Neuron (in vitro differentiated cells): Measurements from ENCODE around the gene HDLBP.
"Not testable (repeated sequence)": the region's sequence is repeated elsewhere in the genome, so short reads cannot be mapped to it uniquely, and the experiment has no call there.

ENCODE experiments used
- H2AFZ ChIP-seq: one replicate; pipeline ENCODE4 v1.6.1; 2013; ENCODE audit warnings: low read depth, mild to moderate bottlenecking, inconsistent platforms, low read length, moderate library complexity
- H3K27me3 ChIP-seq: one replicate; pipeline ENCODE4 v1.6.1; 2013; ENCODE audit warnings: low read length; ENCODE audit not compliant: insufficient read depth
- H3K36me3 ChIP-seq: one replicate; pipeline ENCODE4 v1.6.1; 2013; ENCODE audit warnings: low read length; ENCODE audit not compliant: insufficient read depth
- H3K4me1 ChIP-seq: one replicate; pipeline ENCODE4 v1.6.1; 2013; ENCODE audit warnings: low read length; ENCODE audit not compliant: insufficient read depth
- H3K4me3 ChIP-seq: 2 replicates; pipeline ENCODE4 v1.5.1; 2013; ENCODE audit warnings: mild to moderate bottlenecking, low read length, moderate library complexity
- H3K9me3 ChIP-seq: one replicate; pipeline ENCODE4 v1.6.1; 2013; ENCODE audit warnings: low read length

HDLBP gene

GRCh38 chr2:241323778-241324177 lies 8.3 kb upstream of the HDLBP start:
- no peak overlapping the region for H3K4me3 ChIP-seq
- H3K27me3 ChIP-seq, result no peaks in the 10 kb centered on the region
- no peak overlapping the region for H2AFZ ChIP-seq
- peaks cover 55% of the 10 kb centered on the region for H3K36me3 ChIP-seq
- peaks cover 2% of the 10 kb centered on the region for H3K9me3 ChIP-seq
- H3K4me1 ChIP-seq, result peaks cover 3% of the 10 kb centered on the region

- no peak overlapping the region for H3K4me3 ChIP-seq
- no peak overlapping the region for H2AFZ ChIP-seq
- H3K9me3 ChIP-seq, result peaks cover 2% of the 10 kb centered on the region
- H3K27me3 ChIP-seq, result no peaks in the 10 kb centered on the region
- H3K4me1 ChIP-seq, result peaks cover 20% of the 10 kb centered on the region
- H3K36me3 ChIP-seq, result peaks cover 48% of the 10 kb centered on the region
These were observed 6.4 kb upstream of the HDLBP start for GRCh38 chr2:241321886-241322285.

- Histone ChIP-seq H3K27me3 (no peaks in the 10 kb centered on the region), H3K4me1 (peaks cover 21% of the 10 kb centered on the region), H3K4me3 (no peak overlapping the region), H3K36me3 (peaks cover 40% of the 10 kb centered on the region), H2AFZ (no peak overlapping the region), H3K9me3 (peaks cover 2% of the 10 kb centered on the region)
These were observed 5.6 kb upstream of the HDLBP start for GRCh38 chr2:241321033-241321432.

DNA sequence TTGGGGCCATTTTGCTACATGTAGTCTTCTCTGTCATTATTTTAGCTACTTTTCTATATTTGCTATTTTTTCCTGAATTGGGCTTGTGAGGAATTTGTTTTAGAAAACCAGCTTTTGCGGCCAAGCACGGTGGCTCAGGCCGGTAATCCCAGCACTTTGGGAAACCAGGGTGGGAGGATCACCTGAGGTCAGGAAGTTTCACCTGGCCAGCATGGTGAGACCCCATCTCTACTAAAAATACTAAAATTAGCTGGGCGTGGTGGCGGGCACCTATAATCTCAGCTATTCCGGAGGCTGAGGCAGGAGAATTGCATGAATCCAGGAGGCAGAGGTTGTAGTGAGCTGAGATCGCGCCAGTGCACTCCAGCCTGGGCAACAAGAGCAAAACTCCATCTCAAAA lies 4.9 kb upstream of the HDLBP start:
- peaks cover 34% of the 10 kb centered on the region for H3K36me3 ChIP-seq
- H3K4me3 ChIP-seq, result no peak overlapping the region
- peaks cover 21% of the 10 kb centered on the region for H3K4me1 ChIP-seq
- no peaks in the 10 kb centered on the region for H3K27me3 ChIP-seq
- no peak overlapping the region for H2AFZ ChIP-seq
- peaks cover 2% of the 10 kb centered on the region for H3K9me3 ChIP-seq

DNA sequence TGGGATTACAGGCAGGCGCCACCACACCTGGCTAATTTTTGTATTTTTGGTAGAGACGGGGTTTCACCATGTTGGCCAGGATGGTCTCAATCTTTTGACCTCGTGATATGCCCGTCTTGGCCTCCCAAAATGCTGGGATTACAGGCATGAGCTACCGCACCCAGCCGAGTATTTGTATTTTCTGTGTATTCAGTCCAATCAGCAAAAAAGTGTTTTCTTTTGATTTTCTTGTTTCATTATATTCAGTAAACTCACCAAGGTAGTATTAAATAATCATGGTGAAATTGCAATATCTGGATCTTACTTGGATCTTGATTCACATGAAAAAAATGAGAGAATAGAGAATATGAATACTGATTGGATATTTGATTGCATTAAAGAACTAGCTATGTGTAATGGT lies 3.4 kb upstream of the HDLBP start:
- not testable (repeated sequence) for H3K4me3 ChIP-seq, H3K27me3 ChIP-seq, H2AFZ ChIP-seq, H3K9me3 ChIP-seq
- H3K4me1 ChIP-seq, result peaks cover 28% of the 10 kb centered on the region
- peaks cover 19% of the 10 kb centered on the region for H3K36me3 ChIP-seq

DNA sequence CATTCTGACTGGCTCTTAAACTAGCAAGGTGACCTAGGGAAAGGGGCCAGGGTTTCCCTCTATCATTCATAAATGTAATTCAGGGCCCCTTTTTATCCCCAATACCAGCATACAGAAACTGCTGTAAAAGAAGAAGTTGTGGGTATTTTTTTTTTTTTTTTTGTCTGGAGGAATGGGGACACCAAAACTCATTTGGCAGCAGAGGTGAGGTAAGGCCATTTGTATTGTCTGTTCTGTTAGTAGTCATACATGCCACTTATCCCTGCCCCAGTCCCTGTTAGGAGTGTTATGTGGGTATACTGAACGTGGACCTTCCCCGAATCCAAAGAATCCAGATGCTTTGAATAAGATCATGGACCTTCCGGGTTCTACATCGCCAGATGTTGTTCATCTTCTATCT lies 1.9 kb upstream of the HDLBP start:
- peaks cover 33% of the 10 kb centered on the region for H3K4me1 ChIP-seq
- no peaks in the 10 kb centered on the region for H3K27me3 ChIP-seq
- H3K9me3 ChIP-seq, result peaks cover 2% of the 10 kb centered on the region
- H2AFZ ChIP-seq, result no peak overlapping the region
- H3K4me3 ChIP-seq, result peak overlapping the region; percentile 87
- peaks cover 15% of the 10 kb centered on the region for H3K36me3 ChIP-seq

GRCh38 chr2:241316825-241317224 lies 1.4 kb upstream of the HDLBP start:
- Histone ChIP-seq H3K9me3 (peaks cover 1% of the 10 kb centered on the region), H3K36me3 (peaks cover 13% of the 10 kb centered on the region), H3K27me3 (no peaks in the 10 kb centered on the region), H3K4me3 (peak overlapping the region; percentile 87), H2AFZ (no peak overlapping the region), H3K4me1 (peaks cover 33% of the 10 kb centered on the region)

DNA sequence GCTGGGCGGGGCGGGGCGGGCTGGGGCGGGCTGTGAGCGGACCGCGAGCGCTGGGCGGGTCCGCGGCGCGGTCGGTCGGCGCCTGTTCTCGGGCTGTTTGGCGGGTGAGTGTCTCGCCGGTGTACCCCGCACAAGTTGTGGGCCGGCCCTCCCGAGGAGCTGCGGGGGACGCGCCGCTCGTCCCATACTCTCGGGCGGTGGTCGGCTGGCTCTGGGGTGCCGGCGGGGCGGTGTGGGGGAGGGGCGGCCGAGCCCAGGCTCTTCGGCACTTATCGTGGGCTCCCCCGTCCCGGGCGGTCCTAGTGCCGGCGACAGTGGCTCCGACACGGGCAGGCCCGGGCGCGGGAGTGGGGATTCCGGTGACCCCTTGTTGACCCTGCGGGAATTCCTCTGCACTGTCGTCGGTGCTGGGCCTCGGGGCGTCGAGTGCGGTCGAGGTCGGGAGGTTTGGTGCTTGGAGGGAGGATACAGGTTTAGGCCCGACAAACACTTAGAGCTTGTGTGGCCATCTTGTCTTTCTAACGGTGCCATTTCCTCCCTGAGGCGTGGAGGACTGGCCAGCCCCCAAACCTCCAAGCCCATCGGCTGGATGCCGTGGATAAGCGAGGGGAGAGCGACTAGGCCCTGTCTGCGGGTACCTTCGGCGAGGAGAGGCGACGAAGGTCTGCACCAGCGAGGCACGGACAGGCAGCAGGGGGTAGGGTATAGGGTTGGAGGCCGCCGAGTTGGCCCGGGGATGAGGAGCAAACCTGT lies 583 bp upstream of the HDLBP start, which contains the start of gene SEPTIN2:
SEPTIN2 (plus strand) TSS at position 47 of the 753 bp plus-strand sequence. CDS start 8,308 bp downstream, outside the sequence.
- Histone ChIP-seq H2AFZ (peak within 1 kb of the TSS; percentile 74), H3K36me3 (peaks cover 11% of the 10 kb centered on the region), H3K4me1 (peaks cover 33% of the 10 kb centered on the region), H3K27me3 (no peaks in the 10 kb centered on the region), H3K9me3 (no peaks in the 10 kb centered on the region), H3K4me3 (peak within 1 kb of the TSS; percentile 87)

DNA sequence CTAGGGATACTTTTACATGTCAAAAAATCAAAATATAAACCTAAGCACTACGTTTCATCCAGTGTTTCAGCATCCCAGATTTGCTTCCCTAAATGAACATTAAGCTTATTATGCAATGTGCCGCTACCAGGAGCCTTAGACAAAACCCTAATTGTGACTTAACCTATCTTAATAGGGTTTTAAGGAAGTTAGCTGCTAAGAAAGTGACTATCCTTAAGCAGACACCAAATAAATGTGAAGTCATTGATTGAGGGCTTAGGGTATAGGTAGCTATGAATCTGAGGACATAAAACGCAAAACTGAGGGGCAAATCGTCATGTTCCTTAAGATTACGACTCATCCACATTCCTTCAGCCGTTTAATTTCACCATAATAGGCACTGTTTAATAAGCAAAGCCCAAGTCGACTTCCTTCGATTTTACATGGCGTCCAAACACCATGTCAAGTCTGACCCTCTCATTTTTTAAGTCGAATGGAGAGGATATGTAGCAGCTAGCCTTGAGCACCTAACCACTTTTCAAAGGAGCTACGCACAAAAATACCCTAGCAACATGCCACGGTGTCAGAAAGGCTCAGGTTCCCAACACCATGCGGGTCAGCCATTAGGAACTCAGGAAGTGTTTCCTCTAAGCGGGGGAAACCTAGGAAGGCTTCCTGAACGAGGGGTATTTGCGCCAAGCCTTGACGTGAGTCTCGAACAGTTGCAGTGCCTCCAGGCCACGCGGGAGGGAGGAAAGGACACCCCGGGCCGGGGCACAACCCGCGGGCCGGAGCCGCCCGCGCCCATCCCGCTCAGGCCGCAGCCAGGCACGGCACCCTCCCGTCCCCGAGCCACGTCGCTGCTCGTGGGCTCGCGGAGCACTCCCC lies 1.0 kb downstream of the HDLBP start:
- no peaks in the 10 kb centered on the region for H3K9me3 ChIP-seq
- H3K4me3 ChIP-seq, result peak overlapping the region; percentile 81
- H3K27me3 ChIP-seq, result no peaks in the 10 kb centered on the region
- H3K4me1 ChIP-seq, result peaks cover 33% of the 10 kb centered on the region
- H2AFZ ChIP-seq, result peak overlapping the region; percentile 74
- peaks cover 8% of the 10 kb centered on the region for H3K36me3 ChIP-seq

GRCh38 chr2:241313543-241314095 lies 1.9 kb downstream of the HDLBP start:
- Histone ChIP-seq H3K9me3 (no peaks in the 10 kb centered on the region), H3K27me3 (no peaks in the 10 kb centered on the region), H3K4me3 (peak overlapping the region; percentile 81), H3K36me3 (peaks cover 12% of the 10 kb centered on the region), H2AFZ (no peak overlapping the region), H3K4me1 (peaks cover 29% of the 10 kb centered on the region)

DNA sequence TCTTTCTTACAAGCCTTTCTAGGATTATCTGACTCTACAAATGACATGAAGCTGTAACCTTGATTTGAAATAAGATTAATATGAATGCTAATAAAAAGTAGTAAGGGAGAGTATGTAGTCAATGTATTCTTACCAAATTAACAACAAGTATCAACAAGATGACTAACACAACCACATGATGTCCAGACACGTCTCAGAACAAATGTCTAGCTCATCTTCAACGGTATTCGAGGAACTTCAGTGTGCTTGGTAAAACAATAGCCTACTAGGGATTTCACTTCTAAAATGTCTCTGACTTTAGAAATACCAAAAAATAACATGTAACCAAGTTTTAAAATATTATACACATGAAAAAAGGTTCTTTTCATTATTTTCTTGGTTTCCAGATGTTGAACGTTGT lies 3.4 kb downstream of the HDLBP start:
- Histone ChIP-seq H3K9me3 (no peaks in the 10 kb centered on the region), H3K36me3 (peaks cover 5% of the 10 kb centered on the region), H3K4me1 (peaks cover 15% of the 10 kb centered on the region), H3K4me3 (no peak overlapping the region), H2AFZ (no peak overlapping the region), H3K27me3 (no peaks in the 10 kb centered on the region)

DNA sequence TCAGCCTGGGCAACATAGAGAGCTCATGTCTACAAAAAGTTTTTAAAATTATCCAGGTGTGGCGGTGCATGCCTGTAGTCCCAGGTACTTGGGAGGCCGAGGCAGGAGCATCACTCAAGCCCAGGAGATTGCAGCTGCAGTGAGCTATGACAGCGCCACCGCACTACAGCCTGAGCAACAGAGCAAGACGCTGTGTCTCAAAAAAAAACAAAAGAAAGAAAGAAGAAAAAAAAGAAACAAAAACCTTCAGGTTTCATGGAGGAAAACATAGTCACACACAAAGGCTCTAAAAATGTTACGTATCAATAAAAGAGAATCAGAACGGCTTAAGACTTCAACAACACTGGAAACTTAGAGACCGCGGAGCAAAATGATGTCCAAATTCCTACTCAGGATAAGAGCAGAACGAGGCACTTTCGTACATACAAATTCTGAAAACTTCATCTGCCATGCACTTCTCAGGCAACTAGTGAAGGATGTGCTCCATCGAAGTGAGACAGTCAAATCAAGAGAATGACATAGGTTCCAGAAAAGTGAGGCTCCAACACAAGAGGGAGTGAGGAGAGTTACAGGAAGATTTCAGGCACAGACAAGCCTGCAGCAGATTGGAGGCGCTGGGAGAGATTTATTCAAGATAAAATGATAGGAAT lies 4.4 kb downstream of the HDLBP start:
- H3K27me3 ChIP-seq, result no peaks in the 10 kb centered on the region
- no peaks in the 10 kb centered on the region for H3K9me3 ChIP-seq
- no peak overlapping the region for H2AFZ ChIP-seq
- H3K4me3 ChIP-seq, result no peak overlapping the region
- peaks cover 5% of the 10 kb centered on the region for H3K36me3 ChIP-seq
- H3K4me1 ChIP-seq, result peaks cover 13% of the 10 kb centered on the region
